ENCODE data around the gene HSD17B11. TPM values are rescaled to one million over a fixed set of nuclear protein-coding genes. Genes with fewer than 3 reads are reported as not detected.

HSD17B11 gene
- total RNA-seq, 1 experiment from 2014 or later, result 8.8 TPM

DNA sequence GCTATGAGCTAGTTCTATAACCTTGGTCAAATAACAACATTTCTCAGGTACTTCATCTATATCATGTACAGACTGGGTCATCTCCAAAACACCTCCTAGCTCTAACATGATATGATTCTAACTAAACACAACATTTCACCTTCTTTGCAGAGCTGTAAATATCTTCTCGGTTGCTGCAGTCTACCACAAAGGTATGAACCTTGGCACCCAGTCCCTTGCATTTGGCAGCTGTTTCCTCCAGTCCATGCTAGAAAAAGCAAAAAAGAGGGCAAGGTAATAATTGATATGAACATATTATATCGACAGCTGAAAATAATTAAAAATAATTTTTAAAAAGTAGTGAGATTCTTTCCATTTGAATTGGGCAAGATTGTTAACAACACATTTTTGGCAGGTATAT lies 8.9 kb downstream of the HSD17B11 start:
- Histone ChIP-seq H3K23ac (ENCODE audit: insufficient read length, low read depth, low read length) (no peak overlapping the region), H3K27ac (ENCODE audit: insufficient read length, low read depth, low read length) (no peak overlapping the region), H3K4ac (ENCODE audit: low read depth, low read length) (no peak overlapping the region), H3K9me3 (ENCODE audit: control insufficient read depth, low read depth, low read length) (no peaks in the 10 kb centered on the region), H2BK20ac (ENCODE audit: low read depth, low read length, poor library complexity, severe bottlenecking) (no peak overlapping the region), H4K5ac (ENCODE audit: insufficient read length, low read depth, low read length) (no peak overlapping the region), H4K20me1 (ENCODE audit: control insufficient read depth, insufficient read depth, insufficient read length) (no peaks in the 10 kb centered on the region), H2BK5ac (ENCODE audit: insufficient read length, low read length) (no peak overlapping the region), H3K18ac (ENCODE audit: insufficient read length, low read depth, low read length) (no peak overlapping the region), H3K23me2 (ENCODE audit: insufficient read length, low read depth, low read length, poor library complexity, severe bottlenecking) (no peaks in the 10 kb centered on the region), H2AFZ (ENCODE audit: low read length) (no peak overlapping the region), H3K9ac (ENCODE audit: extremely low read depth, insufficient read length, low read length) (no peak overlapping the region), H3K79me2 (ENCODE audit: insufficient read depth, low read length) (no peaks in the 10 kb centered on the region), H2BK15ac (ENCODE audit: low read depth, low read length) (no peak overlapping the region), H3K4me2 (ENCODE audit: insufficient read depth, insufficient read length, low read length) (no peak overlapping the region), H4K8ac (replicated peaks; ENCODE audit: insufficient read length, low read depth, low read length) (no peak overlapping the region), H2AK5ac (ENCODE audit: insufficient read length, low read length) (no peak overlapping the region), H3T11ph (ENCODE audit: low read length) (no peak overlapping the region), H3K79me1 (ENCODE audit: insufficient read depth, low read depth, low read length, poor library complexity, severe bottlenecking) (no peaks in the 10 kb centered on the region), H3K56ac (ENCODE audit: insufficient read length, low read depth, low read length) (no peak overlapping the region), H3K14ac (ENCODE audit: insufficient read depth, low read length) (no peak overlapping the region), H2BK120ac (ENCODE audit: low read depth, low read length, poor library complexity, severe bottlenecking) (no peak overlapping the region), H4K91ac (ENCODE audit: insufficient read length, low read depth, low read length) (no peak overlapping the region), H2BK12ac (ENCODE audit: insufficient read length, low read depth, low read length) (no peak overlapping the region), H3K4me1 (ENCODE audit: insufficient read depth, low read length) (no peaks in the 10 kb centered on the region), H3K27me3 (ENCODE audit: insufficient read depth, low read length) (no peaks in the 10 kb centered on the region; the same call in 1 of the 2 replicates)
- H3K27me3 Mint-ChIP-seq (ENCODE audit: low read depth), result no peaks in the 10 kb centered on the region
- H3K4me3 Mint-ChIP-seq, result no peak overlapping the region
- peaks cover 16 to 27% (median 20%) of the 10 kb centered on the region in 3 experiments for H3K36me3 Mint-ChIP-seq (ENCODE audit: insufficient read depth in 1 of 3, low read depth in 3 of 3)
- no peak for DNase-seq
- no peak overlapping the region for H3K27ac Mint-ChIP-seq
- no peaks in the 10 kb centered on the region for H3K4me1 Mint-ChIP-seq
- TF ChIP-seq, protein P1, sequence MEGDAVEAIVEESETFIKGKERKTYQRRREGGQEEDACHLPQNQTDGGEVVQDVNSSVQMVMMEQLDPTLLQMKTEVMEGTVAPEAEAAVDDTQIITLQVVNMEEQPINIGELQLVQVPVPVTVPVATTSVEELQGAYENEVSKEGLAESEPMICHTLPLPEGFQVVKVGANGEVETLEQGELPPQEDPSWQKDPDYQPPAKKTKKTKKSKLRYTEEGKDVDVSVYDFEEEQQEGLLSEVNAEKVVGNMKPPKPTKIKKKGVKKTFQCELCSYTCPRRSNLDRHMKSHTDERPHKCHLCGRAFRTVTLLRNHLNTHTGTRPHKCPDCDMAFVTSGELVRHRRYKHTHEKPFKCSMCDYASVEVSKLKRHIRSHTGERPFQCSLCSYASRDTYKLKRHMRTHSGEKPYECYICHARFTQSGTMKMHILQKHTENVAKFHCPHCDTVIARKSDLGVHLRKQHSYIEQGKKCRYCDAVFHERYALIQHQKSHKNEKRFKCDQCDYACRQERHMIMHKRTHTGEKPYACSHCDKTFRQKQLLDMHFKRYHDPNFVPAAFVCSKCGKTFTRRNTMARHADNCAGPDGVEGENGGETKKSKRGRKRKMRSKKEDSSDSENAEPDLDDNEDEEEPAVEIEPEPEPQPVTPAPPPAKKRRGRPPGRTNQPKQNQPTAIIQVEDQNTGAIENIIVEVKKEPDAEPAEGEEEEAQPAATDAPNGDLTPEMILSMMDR (conservative IDR thresholded peaks at IDR 0.05), result no peak
- peaks cover 7 to 11% of the 10 kb centered on the region in 2 experiments for H3K9me3 Mint-ChIP-seq
- no CpG with 5 or more reads among the region's 2 CpGs for WGBS (ENCODE audit: extremely low coverage, insufficient read length, low lambda C conversion rate)

Measured in H9 (cell line).